Fibroblast of peridontal ligament (primary cell): ENCODE measurements around the gene LAMA3.
"Not testable (repeated sequence)": the region's sequence is repeated elsewhere in the genome, so short reads cannot be mapped to it uniquely, and the experiment has no call there.

ENCODE experiments used
- DNase-seq: peaks from one replicate; pipeline ENCODE4 v3.0.0-alpha.2; 2010; ENCODE audit errors: extremely low read depth

The LAMA3 gene

DNA sequence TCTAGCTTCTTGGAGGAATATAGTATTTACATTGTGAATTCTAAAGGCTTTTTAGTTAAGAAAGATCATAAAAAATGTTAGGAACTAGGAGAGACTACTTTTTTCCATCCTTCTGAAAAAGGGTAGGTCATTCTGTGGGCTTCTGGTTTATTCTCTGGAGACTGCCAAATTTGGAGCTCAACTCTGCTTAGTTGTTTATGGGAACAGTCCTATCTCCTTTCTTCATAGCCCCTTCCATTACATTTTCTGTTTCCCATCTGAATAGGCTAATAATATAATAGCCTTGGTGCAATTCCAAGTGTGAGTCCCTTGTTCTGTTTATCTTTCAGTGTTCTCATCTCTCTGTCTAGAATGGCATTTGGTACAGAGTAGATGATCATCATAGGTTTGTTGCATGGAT, 15.6 kb downstream of the LAMA3 start:
- peak; percentile 25 for DNase-seq

GRCh38 chr18:23706971-23707640, 17.9 kb downstream of the LAMA3 start:
- DNase-seq = no peak

DNA sequence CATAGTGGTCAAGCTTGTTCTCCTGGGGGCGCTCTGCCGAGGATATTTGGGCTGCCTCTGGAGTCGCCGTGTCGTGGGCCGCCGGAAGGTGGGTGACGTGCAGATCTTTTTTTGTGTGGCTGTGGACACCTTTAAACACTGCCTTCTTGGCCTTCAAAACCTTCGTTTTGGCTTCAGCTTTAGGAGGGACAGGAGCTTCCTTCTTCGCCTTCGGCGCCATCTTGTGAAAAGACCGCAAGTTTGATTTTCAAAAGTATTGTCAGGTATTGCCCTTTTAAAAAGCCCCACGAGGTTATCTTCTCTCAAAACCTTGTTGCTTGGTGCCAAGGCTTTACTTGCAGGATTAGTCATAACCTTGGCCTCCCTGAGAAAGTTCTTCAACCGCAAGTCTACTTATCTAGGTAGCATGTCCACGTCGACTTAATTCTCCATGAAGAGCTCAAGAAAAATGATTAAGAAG, 20.8 kb downstream of the LAMA3 start:
- DNase-seq = no peak

DNA sequence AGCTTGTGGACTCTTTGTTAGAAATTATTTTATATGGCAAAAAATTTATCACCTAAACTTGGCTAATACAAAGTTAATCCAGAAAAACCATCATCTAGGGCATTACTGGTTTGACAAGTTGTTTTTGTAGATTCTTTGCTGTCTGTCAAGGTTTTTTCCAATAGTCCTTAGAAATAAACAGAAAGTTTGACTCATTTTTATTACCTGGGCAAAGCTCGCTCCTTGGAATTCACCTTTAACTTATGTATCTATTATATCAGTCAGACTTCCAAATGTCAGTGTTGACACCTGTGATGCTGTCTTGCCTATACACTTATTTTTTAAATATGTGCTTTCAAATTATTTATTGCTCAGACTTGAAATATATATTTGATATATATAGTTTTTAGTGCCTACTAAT, 21.7 kb downstream of the LAMA3 start:
- DNase-seq = no peak

GRCh38 chr18:23711426-23711825, 22.2 kb downstream of the LAMA3 start:
- no peak for DNase-seq

- DNase-seq = no peak
These were observed 23.2 kb downstream of the LAMA3 start for GRCh38 chr18:23712445-23712844.

GRCh38 chr18:23714576-23714975, 25.3 kb downstream of the LAMA3 start:
- DNase-seq = no peak

GRCh38 chr18:23716079-23716478, 26.8 kb downstream of the LAMA3 start:
- not testable (repeated sequence) for DNase-seq

GRCh38 chr18:23716516-23716915, 27.3 kb downstream of the LAMA3 start:
- peak; percentile 67 for DNase-seq

- no peak for DNase-seq
These were observed 27.7 kb downstream of the LAMA3 start for GRCh38 chr18:23716966-23717365.

DNA sequence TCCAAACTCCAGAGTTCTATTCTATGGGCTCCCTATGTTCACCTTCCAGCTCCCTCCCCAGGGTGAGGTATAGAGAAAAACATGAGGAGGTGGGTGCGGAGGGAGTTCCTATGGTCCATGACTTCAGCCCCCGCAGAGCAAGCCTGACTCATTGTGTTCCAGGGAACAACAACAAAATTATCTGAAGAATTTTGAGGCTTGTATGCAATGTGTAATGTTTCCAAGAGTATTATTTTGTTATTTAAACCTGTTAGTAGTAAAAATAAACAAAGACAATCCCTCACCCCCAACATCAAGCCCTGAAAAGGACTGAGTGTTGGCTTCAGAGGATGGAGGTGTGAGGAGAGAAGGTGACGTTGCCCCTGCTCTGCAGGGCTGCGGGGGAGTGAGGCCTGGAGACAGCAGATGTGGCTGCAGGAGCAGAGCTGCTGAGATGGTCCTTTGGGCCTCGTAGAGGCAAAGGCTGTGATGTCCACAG, 29.0 kb downstream of the LAMA3 start:
- peak; percentile 53 for DNase-seq

- no peak for DNase-seq
These were observed 29.5 kb downstream of the LAMA3 start for GRCh38 chr18:23718731-23719130.

DNA sequence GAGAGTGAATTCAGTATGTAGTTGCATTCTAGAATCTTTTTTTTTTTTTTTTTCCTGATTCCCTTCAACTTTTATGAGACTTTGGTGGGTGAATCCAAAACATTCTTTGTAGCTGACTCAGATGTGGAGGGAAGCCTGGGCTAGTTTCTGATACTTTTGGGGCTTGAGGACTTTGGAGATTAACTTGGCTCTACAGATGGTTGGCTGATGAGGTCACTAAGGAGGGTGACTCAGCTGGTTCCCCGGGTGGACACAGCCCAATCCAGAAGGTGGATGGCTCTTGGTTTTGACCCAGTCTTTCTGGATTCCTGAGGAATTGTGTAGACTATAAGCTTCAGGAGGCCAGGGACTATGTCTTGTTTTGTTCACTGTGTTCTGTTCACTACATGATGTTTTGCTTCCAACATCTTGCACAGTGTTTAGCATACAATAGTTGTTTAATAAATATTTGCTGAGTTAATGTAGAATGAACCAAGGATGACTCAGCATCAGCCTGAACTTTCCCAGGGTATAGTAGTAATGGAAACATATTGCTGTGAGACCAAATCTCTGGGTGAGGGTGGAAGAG, 30.5 kb downstream of the LAMA3 start:
- peak; percentile 99 for DNase-seq

GRCh38 chr18:23721696-23722480, 32.6 kb downstream of the LAMA3 start:
- DNase-seq = peak; percentile 27

DNA sequence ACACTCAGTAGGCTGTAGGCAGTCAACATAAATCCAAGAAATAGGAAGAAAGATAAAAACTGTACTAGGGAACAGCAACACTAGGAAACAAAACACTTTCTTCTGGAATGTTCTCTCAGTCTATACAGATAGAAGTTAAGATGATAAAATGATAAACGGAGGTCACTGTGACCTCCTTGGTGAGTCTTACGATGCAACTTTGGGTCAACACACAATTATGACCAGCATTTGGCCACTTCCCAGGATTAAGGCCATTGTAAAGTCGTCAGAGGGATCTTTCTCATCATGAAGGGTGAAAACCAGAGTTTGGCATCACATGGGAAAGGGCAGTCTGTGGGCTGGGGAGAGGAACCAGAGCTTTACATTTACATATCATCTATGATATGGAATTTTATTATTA, 33.4 kb downstream of the LAMA3 start:
- DNase-seq = peak; percentile 37

GRCh38 chr18:23723121-23723520, 33.9 kb downstream of the LAMA3 start:
- DNase-seq = peak; percentile 62

DNA sequence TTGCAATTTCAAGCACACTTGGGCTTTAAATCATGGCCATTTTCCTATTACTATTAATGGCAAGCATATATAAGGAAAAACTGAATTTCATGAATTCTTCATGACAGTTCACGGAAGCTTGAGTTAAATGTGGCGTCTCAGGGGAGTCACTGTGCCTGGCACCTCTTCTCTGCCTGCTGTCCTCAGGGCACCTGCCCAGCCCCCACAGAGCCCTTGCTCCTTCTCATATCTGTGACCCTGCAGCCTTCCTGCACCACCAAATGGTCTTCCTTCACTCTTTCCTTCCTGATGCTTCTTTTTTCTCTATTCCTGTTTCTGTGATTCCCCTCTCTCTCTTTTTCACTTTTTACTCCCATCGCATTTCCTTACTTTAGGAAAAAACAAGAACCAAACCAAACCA, 35.4 kb downstream of the LAMA3 start:
- no peak for DNase-seq

GRCh38 chr18:23725351-23725750, 36.1 kb downstream of the LAMA3 start:
- DNase-seq = no peak

DNA sequence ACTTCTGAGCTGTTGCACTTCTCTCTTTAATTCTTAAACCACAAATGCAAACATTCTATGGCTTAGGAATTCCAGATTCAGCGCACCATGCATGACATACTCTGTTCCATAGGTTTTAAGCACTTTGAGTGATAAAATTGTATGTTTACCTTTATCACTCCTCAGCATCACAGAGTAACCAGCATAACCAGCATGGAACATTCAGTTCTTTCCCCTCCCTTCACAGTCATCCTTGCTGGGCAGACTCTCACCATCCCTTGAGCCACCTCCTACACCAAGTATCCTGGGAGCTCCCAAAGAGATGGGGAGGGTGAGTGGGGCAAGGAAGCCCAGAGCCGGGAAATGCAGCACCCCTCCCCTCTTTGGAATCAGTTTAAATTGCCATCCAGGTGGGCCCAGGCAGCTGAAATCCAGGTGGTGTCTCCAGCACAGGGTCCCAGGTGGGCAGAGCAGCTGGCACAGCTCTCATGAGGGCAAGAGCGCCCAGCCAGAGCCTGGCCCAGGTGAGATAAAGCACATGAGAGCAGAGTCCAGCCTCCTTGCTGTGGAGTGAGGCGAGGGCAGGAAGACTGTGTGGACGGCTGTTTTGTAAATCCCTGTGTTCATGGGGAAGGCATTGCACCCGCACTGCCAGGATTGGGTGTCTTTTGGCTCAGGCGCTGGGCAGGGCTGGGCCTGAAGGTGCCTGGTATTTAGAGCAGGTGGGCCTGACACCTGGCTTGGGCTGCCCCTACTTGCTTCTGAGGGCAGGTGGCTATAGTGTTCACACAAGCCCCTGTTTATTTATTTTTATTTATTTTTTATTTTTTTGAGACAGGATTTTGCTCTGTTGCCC, 36.8 kb downstream of the LAMA3 start:
- DNase-seq = no peak

DNA sequence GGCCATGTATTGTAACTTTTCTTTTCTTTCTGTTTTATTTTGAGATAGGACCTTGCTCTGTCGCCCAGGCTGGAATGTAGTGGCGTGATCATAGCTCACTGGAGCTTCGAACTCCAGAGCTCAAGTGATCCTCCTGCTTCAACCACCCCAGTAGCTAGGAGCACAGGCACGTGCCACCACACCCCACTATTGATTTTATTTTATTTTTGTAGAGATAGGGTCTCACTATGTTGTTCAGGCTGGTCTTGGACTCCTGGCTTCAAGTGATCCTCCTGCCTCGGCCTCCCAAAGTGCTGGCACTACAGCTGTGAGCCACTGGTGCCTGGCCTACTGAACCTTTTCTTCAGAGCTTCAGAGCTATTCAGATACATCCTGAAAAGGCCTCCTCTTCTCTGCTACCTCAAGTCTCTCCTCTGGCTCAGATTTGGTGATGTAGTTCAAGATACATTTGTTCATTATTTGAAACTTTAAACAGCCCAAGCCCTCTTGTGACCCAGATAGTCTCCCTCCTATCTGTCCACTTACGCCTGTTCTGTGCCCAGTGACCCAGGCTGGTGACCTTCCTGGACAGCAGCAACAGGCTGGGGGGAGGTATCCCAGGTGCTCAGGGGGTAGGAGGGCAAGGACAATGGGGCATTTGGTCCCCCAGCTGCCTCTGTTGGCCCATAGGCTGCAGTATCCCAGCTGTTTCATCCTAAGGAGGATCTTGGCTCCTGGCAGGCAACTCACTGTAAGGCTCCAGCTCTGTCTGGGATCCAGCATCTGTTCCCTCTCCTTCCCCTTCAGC, 38.6 kb downstream of the LAMA3 start:
- no peak for DNase-seq

DNA sequence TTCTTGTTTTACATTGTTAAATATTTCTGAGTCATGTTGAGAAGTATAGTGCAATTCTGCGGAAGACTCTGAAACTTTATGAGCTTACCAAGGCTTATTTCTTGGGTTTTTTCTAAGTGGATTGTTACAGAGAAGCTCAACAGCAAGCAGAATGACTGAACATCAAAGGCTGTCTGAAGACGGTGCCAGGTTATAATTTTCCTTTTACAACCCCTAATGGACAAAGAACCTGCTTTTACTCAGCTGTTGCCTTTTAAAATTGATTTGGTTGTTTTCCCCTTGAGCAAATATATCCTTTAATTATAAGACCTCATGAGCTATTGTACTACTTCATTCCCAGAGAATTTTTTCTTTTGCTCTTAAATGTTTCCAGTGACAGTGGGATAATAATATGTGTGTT, 41.6 kb downstream of the LAMA3 start:
- no peak for DNase-seq
